ENCODE data around the gene NUDT4. TPM values are rescaled to one million over a fixed set of nuclear protein-coding genes. Genes with fewer than 3 reads are reported as not detected.

The NUDT4 gene
- total and polyA plus RNA-seq, 2 of the 4 experiments (the other 2 are of a cell fraction) = 23.6 to 25.6 TPM

DNA sequence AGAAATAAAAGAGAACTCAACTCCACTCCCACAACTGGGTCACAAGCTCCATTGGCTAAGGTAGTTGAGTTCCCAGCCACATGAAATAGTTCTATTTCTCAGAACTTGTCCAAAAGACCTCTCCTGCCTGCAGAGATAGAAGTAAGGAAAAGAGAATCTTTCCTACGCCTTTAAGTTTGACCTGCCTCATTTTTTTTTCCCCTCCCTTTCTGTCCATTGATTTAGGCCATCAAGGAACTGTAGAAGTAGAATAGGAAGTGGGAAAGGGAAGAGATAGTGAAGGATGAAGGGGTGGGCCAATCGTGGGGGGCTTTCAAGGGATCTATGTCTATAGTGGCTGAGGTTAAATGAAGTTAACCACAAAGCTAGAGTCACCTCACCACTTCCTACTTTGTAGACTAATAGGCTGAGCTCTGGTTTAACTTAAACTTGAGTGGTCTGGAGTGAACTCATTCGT, 13.9 kb upstream of the NUDT4 start:
- H2BK15ac ChIP-seq (ENCODE audit: low read depth, low read length) = no peak overlapping the region
- TF ChIP-seq CEBPB (IDR thresholded peaks at IDR 0.05; ENCODE audit: low read depth, low read length) (no peak), CHD1 (IDR thresholded peaks at IDR 0.05; ENCODE audit: low read depth, low read length) (no peak), NFE2L2 (IDR thresholded peaks at IDR 0.05; ENCODE audit: low read depth, low read length) (no peak), MAFK (IDR thresholded peaks at IDR 0.05; ENCODE audit: low read depth, low read length) (no peak)
- intact Hi-C loops (cut with micrococcal nuclease) (no loop called here), dilution Hi-C loops (cut with HindIII; ENCODE audit: low sequenced_read_pairs, unreplicated experiment) (no loop called here), in situ Hi-C loops (cut with MboI; ENCODE audit: low sequenced_read_pairs) (no loop called here)
- ATAC-seq (ENCODE audit: low read depth) (no peak), DNase-seq (no peak)
- no peak overlapping the region for H2AK5ac ChIP-seq (ENCODE audit: low read depth, low read length)
- no peaks in the 10 kb centered on the region for H3K27me3 ChIP-seq (ENCODE audit: control insufficient read depth, insufficient read depth, low read length)
- no peaks in the 10 kb centered on the region for H3K9me1 ChIP-seq (ENCODE audit: insufficient read depth, low read length)
- no peak overlapping the region for H3K4me2 ChIP-seq (ENCODE audit: low read depth, low read length)
- no peak overlapping the region for H2BK20ac ChIP-seq (ENCODE audit: low read depth, low read length)
- no peaks in the 10 kb centered on the region for H3K79me1 ChIP-seq (ENCODE audit: low read depth in 1 of 2, low read length in 2 of 2)
- no peaks in the 10 kb centered on the region for H3K36me3 ChIP-seq (ENCODE audit: control insufficient read depth, insufficient read depth, low read length)
- no peak overlapping the region for H2AK9ac ChIP-seq (replicated peaks; ENCODE audit: low read depth, low read length, poor library complexity)
- no peak overlapping the region for H2AFZ ChIP-seq (replicated peaks; ENCODE audit: low read length, poor library complexity)
- H3K9me3 ChIP-seq (ENCODE audit: control insufficient read depth, insufficient read depth, low read length) = no peaks in the 10 kb centered on the region
- ChIA-PET CTCF (interaction anchor here (0.7 kb wide), 1 partner anchor 56 kb away, joined by 4 read pairs; no protein-coding TSS in a partner anchor), POLR2A (ENCODE audit: unreplicated experiment) (no interaction called here)
- H3K18ac ChIP-seq (ENCODE audit: low read depth, low read length) = no peak overlapping the region
- H3K23ac ChIP-seq (ENCODE audit: low read depth, low read length) = no peak overlapping the region
- H3K27ac ChIP-seq (ENCODE audit: insufficient read depth, low read length) = no peak overlapping the region
- WGBS, 2 experiments (ENCODE audit: extremely low coverage in 2 of 2, insufficient read length in 1 of 2) = no CpG with 5 or more reads among the region's 3 CpGs
- no peaks in the 10 kb centered on the region; the same call in 1 of the 2 replicates for H3K4me1 ChIP-seq (ENCODE audit: control insufficient read depth, insufficient read depth, low read length)
- no peak overlapping the region for H4K91ac ChIP-seq (ENCODE audit: insufficient read depth, low read depth, low read length)
- BruUV-seq (replicated peaks) = no TSS peak
- H4K20me1 ChIP-seq (ENCODE audit: insufficient read depth, low read length) = no peaks in the 10 kb centered on the region
- H4K5ac ChIP-seq (ENCODE audit: low read depth, low read length) = no peak overlapping the region
- no peak overlapping the region for H2BK120ac ChIP-seq (ENCODE audit: low read depth, low read length)
- no peak overlapping the region for H3K56ac ChIP-seq (ENCODE audit: extremely low read depth, insufficient read depth, low read length)
- no peak overlapping the region for H3K4ac ChIP-seq (ENCODE audit: low read depth, low read length)
- no peak overlapping the region for H4K8ac ChIP-seq (ENCODE audit: low read depth in 2 of 2, low read length in 2 of 2)
- H3K4me3 ChIP-seq (ENCODE audit: insufficient read depth, low read depth, low read length) = no peak overlapping the region
- H3K9ac ChIP-seq (ENCODE audit: low read depth, low read length) = no peak overlapping the region
- H3K14ac ChIP-seq (replicated peaks; ENCODE audit: low read depth, low read length) = no peak overlapping the region
- H2BK5ac ChIP-seq (ENCODE audit: low read depth, low read length, poor library complexity, severe bottlenecking) = no peak overlapping the region

All from IMR-90 (cell line).